ENCODE measurements around the gene TBC1D22A. TPM values are rescaled to one million over a fixed set of nuclear protein-coding genes. Genes with fewer than 3 reads are reported as not detected.
A peak's percentile ranks its signal among the peaks of the same experiment; 100 is the strongest.

The TBC1D22A gene
- total and polyA plus RNA-seq, 2 experiments from 2014 or later: 16.6 to 18.5 TPM

DNA sequence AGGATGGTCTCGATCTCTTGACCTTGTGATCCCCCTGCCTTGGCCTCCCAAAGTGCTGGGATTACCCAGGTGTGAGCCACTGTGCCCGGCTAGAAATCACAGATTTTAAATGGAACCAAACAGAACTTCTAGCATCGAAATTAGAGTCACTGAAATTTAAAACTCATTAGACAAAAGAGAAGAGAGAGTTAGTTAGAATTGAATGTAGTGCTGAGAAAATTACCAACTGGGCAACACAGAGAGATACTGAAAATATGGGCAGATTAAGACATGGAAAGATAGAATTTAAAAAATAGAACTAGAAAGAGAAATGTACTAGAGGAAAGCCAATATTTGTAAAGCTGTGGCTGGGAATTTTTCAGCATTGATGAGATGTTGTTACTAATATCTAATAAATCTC, 217.9 kb downstream of the TBC1D22A start:
- no peaks in the 10 kb centered on the region for H3K27me3 ChIP-seq
- H3K36me3 ChIP-seq: no peaks in the 10 kb centered on the region
- no peak overlapping the region for H3K27ac ChIP-seq
- H3K4me3 ChIP-seq: no peak overlapping the region
- H3K9me3 ChIP-seq (ENCODE audit: low read depth): no peaks in the 10 kb centered on the region
- no peaks in the 10 kb centered on the region for H3K4me1 ChIP-seq (ENCODE audit: low read depth)
- no peak for DNase-seq (ENCODE audit: low read depth in 1 of 2, low spot score in 1 of 2)
- TF ChIP-seq, protein P1, sequence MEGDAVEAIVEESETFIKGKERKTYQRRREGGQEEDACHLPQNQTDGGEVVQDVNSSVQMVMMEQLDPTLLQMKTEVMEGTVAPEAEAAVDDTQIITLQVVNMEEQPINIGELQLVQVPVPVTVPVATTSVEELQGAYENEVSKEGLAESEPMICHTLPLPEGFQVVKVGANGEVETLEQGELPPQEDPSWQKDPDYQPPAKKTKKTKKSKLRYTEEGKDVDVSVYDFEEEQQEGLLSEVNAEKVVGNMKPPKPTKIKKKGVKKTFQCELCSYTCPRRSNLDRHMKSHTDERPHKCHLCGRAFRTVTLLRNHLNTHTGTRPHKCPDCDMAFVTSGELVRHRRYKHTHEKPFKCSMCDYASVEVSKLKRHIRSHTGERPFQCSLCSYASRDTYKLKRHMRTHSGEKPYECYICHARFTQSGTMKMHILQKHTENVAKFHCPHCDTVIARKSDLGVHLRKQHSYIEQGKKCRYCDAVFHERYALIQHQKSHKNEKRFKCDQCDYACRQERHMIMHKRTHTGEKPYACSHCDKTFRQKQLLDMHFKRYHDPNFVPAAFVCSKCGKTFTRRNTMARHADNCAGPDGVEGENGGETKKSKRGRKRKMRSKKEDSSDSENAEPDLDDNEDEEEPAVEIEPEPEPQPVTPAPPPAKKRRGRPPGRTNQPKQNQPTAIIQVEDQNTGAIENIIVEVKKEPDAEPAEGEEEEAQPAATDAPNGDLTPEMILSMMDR (IDR thresholded peaks at IDR 0.05; ENCODE audit: low read depth, low read length): no peak

DNA sequence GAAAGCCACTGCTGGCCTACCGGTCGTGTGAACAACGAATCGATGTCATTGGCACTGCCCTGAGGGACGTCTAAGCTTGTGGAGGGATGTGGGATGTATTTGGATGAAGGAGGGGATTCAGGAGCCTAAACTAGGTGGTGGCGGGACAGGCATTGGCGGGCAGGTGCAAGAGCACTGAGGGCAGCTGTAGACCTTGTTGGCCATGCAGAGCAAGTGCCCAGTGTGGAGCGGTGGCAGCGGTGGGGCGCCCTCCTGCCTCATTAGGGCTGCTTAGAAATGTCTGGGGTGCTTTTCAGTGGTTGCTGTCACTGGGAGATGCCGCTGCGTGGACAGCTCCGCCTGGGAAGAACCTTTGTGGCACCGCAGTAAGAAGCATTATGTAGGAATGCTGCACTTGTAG, 220.2 kb downstream of the TBC1D22A start:
- H3K27me3 ChIP-seq: no peaks in the 10 kb centered on the region
- TF ChIP-seq, protein P1 (IDR thresholded peaks at IDR 0.05; ENCODE audit: low read depth, low read length): no peak
- no peak overlapping the region for H3K27ac ChIP-seq
- no peaks in the 10 kb centered on the region for H3K36me3 ChIP-seq
- no peaks in the 10 kb centered on the region for H3K4me1 ChIP-seq (ENCODE audit: low read depth)
- DNase-seq (ENCODE audit: low read depth in 1 of 2, low spot score in 1 of 2): no peak
- H3K9me3 ChIP-seq (ENCODE audit: low read depth): no peaks in the 10 kb centered on the region
- H3K4me3 ChIP-seq: no peak overlapping the region

DNA sequence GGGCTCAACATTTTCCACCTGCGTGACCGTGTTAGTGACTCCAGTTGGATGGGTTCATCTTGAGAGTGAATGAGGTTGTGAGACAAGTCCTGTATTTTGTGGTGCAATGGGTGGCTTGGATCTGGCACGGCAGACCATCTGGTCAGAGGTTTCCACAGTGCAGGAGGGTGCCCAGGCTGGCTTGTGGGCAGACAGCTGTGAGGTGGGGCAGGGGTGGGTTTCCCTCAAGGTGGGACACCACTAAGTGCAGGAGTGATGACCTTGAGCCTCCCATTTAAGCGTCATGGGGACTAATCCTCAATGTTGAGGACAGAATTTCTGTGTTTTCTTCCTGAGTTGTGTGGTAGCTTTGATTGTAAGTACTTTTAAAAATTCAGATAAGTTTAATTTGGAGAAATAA, 220.6 kb downstream of the TBC1D22A start:
- Histone ChIP-seq H3K27me3 (no peaks in the 10 kb centered on the region), H3K27ac (no peak overlapping the region), H3K4me3 (no peak overlapping the region), H3K9me3 (ENCODE audit: low read depth) (no peaks in the 10 kb centered on the region), H3K36me3 (no peaks in the 10 kb centered on the region), H3K4me1 (ENCODE audit: low read depth) (no peaks in the 10 kb centered on the region)
- TF ChIP-seq, protein P1 (IDR thresholded peaks at IDR 0.05; ENCODE audit: low read depth, low read length): no peak
- no peak for DNase-seq (ENCODE audit: low read depth in 1 of 2, low spot score in 1 of 2)

DNA sequence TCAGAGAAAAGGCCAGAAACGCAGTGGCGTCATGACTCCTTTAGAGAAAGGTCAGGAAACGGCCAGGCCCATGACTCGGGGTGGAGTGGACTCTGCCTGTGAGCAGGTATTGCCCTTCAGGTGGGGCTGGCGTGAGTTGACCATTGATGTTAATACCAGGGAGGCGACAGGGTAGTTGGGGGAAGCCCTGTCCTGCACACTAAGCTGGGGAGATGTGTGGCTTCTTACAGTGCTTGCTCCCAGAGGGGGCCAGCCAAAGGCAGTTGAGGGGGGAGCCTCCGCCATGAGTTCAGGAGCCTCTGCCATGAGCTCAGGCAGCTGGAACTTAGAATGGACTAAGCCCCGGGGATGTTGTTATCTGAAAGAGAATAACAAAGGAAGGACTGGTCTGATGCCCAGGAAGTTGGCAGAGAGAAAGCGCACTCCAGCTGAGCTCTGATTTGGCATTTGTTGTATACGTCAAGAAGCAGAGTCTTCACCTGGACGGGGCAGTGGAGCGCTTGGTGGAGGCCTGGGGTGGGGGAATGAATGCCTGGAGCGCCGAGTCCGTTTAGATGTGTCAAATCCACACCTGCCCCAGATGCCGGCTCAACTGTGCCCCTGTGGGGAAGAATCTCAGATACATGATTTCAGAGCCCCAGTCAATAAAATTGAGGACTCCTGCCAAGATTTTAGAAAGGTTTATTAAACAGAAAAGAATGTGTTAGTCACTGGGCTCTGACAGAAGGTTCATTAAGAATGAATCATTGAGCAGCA, 222.5 kb downstream of the TBC1D22A start:
- H3K27ac ChIP-seq: no peak overlapping the region
- no peak overlapping the region for H3K4me3 ChIP-seq
- no peaks in the 10 kb centered on the region for H3K36me3 ChIP-seq
- TF ChIP-seq, protein P1 (IDR thresholded peaks at IDR 0.05; ENCODE audit: low read depth, low read length): no peak
- DNase-seq (ENCODE audit: low read depth in 1 of 2, low spot score in 1 of 2): peak in 1 of 2 donors; percentile 54
- H3K4me1 ChIP-seq (ENCODE audit: low read depth): no peaks in the 10 kb centered on the region
- H3K9me3 ChIP-seq (ENCODE audit: low read depth): no peaks in the 10 kb centered on the region
- H3K27me3 ChIP-seq: no peaks in the 10 kb centered on the region

DNA sequence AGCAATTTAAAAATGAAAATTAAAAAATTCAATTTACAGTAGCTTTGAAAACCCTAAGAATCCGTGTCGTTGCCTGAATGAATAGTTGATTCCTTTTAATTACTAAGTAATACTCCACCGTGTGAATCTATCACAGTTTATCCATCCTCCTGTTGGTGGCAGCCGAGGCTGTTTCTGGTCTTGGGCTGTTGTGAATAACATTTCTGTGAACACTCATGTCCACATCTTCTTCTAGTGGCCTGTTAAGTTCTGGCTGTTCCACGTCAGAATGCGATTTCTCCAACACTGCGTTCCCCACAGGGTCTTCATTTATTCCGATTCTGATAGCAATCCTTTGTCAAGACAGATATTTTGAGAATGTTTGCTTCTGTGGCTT, 223.0 kb downstream of the TBC1D22A start:
- no peak overlapping the region for H3K4me3 ChIP-seq
- no peak overlapping the region for H3K27ac ChIP-seq
- TF ChIP-seq, protein P1 (IDR thresholded peaks at IDR 0.05; ENCODE audit: low read depth, low read length): peak; percentile 16
- no peaks in the 10 kb centered on the region for H3K4me1 ChIP-seq (ENCODE audit: low read depth)
- DNase-seq (ENCODE audit: low read depth in 1 of 2, low spot score in 1 of 2): no peak
- H3K9me3 ChIP-seq (ENCODE audit: low read depth): no peaks in the 10 kb centered on the region
- no peaks in the 10 kb centered on the region for H3K27me3 ChIP-seq
- no peaks in the 10 kb centered on the region for H3K36me3 ChIP-seq

Measured in cardiac muscle cell (in vitro differentiated cells and primary cell).